ENCODE data around the gene SLC51B.
A peak's percentile ranks its signal among the peaks of the same experiment; 100 is the strongest.
"Not testable (repeated sequence)": the region's sequence is repeated elsewhere in the genome, so short reads cannot be mapped to it uniquely, and the experiment has no call there.

Gene SLC51B

DNA sequence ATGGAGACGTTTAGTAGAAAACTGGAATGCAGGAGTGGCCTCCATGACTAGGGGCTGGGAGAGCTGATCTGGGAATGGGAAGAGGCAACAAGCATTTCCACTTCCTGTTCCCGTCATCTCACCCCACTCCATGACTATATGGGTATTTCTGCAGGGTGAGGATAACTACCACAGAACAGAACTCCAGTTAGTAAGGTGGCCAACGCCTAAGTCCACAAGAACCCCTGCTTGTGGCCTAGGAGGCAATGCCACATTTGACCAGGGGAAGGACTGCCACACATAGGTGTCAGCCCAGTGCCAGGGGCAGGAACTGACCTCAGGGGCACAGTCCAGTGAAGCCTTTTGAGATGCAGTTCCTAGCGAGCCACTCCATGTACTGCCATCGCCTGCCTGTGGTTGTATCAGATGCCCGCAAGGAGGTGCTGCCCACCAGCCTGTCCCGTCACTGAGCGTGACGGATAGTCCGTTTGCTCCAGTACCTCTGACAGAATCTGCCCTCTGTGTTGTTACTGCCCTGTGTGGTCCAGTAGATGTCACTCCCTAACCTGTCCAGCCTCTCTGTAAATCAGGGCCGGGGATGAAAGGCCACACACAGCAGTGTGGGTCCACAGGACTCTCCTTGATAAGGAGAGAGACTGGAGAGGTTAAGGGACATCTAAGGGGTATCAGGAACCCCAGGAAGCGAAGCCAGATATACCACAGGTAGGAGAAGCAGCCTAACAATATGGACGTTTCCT lies 12.2 kb upstream of the SLC51B start:
- peak; percentile 71 to 72 for DNase-seq

DNA sequence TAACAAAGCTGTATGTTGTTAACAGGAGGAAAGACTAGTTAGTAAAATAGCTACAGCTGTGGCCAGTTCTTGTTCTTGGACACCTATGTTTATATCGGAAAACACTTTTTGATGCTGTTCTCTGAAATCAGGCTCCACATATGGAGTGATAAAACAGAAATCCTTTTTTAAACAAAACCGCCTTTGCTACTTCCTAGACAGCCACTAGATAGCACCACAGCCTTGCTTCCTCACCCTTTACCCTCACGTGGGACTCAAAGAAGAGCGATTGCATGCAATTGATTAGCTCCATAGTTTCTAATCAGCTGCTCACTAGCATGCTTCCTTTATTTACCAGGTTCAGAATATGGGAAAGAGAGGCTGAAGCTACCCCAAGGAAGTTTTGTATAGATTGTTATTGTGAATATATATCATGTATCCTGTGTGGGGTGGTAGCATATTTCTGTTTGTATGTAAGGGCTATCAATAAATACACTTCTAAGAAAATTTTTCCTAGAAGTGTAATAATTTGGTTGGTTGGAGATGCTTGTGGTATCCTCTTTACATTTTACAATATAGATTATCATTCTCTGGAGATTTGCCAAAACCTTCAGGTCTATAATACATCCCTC lies 11.4 kb upstream of the SLC51B start:
- no peak for TF ChIP-seq POLR2A (IDR thresholded peaks at IDR 0.05; ENCODE audit: low read length)
- no peak for TF ChIP-seq GATA1 (IDR thresholded peaks at IDR 0.05; ENCODE audit: low read depth, low read length)
- DNase-seq: peak; percentile 45 to 49

More for the DNA sequence above, 12.2 kb upstream of the SLC51B start:
- TF ChIP-seq POLR2A (IDR thresholded peaks at IDR 0.05; ENCODE audit: low read length) (no peak), GATA1 (IDR thresholded peaks at IDR 0.05; ENCODE audit: low read depth, low read length) (no peak)

DNA sequence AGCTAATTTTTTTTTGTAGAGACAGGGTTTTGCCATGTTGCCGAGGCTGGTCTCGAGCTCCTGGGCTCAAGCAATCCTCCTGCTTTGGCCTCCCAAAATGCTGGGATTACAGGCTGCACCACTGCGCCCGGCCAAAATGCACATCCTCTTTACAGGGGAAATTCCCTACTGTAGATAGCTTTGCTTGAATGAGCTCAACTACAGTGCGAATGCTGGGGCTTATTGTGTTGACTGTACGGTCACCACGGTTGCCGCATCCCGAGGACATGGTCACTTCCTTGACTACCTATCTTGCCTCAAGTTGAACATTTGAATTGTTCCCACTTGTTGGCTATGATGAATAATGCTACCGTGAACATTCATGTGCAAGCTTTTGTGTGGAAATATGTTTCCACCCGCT lies 10.5 kb upstream of the SLC51B start:
- DNase-seq: no peak
- TF ChIP-seq GATA1 (IDR thresholded peaks at IDR 0.05; ENCODE audit: low read depth, low read length) (no peak), POLR2A (IDR thresholded peaks at IDR 0.05; ENCODE audit: low read length) (no peak)

DNA sequence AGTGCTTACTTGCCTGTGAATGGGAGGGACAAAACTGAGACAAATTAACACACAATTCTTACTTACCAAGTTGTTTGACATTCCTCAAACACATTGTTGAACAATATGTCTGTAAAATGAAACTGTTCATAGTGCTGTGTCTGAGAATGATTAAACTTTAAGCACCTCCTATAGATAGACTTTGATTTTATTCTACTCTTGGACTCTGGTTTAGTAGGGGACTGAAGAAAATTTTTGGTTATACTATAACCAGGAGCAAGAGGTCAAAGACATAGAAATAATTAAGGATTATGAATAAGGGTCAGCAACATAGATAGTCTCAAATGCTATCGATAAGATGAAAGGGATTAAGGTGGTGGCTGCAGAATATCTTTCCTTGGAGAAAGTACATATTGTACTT lies 7.9 kb upstream of the SLC51B start:
- TF ChIP-seq GATA1 (IDR thresholded peaks at IDR 0.05; ENCODE audit: low read depth, low read length) (no peak), POLR2A (IDR thresholded peaks at IDR 0.05; ENCODE audit: low read length) (no peak)
- DNase-seq: no peak

DNA sequence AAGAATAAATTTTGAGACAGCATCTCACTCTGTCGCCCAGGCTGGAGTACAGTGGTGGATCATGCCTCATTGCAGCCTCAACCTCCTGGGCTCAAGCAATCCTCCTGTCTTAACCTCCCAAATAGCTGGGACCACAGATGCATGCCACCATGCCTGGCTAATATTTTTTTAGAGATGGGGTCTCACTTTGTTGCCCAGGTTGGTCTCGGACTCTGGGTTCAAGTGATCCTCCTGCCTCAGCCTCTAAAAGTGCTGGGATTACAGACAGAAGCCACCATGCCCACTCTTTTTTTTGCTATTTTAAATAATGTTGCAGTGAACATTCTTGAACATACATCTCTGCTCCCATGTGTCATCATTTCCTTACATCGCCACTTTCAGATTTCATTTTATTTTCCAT lies 6.8 kb upstream of the SLC51B start:
- no peak for DNase-seq

DNA sequence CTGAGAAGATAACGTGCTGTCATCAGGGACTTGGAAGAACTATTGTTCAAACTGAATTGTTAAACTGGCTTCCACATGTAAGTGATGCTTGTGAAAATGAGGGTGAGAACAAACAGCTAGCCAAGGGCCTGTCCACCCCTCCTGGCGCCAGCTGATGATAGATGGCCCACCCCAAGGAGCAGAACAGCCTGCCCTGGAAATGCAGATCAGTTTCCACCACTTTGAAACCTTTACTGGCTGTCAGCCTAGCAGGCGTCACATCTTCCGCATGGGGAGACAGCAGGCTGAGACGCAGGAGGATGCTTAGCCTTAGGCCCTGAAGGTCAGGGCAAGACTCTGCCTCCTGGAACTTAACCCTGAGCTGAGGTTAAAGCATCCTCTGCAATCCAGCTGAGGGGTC lies 6.4 kb upstream of the SLC51B start:
- DNase-seq: no peak
- TF ChIP-seq GATA1 (IDR thresholded peaks at IDR 0.05; ENCODE audit: low read depth, low read length) (no peak), POLR2A (IDR thresholded peaks at IDR 0.05; ENCODE audit: low read length) (no peak)

More for the DNA sequence above, 6.8 kb upstream of the SLC51B start:
- no peak for TF ChIP-seq GATA1 (IDR thresholded peaks at IDR 0.05; ENCODE audit: low read depth, low read length)
- no peak for TF ChIP-seq POLR2A (IDR thresholded peaks at IDR 0.05; ENCODE audit: low read length)

DNA sequence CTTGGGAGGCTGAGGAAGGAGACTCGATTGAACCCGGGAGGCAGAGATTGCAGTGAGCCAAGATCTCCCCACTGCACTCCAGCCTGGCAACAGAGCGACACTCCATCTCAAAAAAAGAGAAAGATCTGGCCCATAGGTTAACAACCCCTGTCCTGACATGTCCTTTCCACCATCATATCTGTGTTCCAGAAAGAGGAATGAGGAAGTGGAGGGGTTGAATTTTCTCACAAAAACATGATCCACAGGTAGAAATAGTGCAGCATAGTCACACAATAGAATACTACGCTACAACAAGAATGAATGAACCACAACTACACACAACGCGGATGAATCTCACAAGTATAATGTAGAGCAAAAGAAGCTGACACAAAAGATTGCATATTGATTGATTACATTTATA lies 4.7 kb upstream of the SLC51B start:
- TF ChIP-seq GATA1 (IDR thresholded peaks at IDR 0.05; ENCODE audit: low read depth, low read length) (no peak), POLR2A (IDR thresholded peaks at IDR 0.05; ENCODE audit: low read length) (no peak)
- DNase-seq: no peak

DNA sequence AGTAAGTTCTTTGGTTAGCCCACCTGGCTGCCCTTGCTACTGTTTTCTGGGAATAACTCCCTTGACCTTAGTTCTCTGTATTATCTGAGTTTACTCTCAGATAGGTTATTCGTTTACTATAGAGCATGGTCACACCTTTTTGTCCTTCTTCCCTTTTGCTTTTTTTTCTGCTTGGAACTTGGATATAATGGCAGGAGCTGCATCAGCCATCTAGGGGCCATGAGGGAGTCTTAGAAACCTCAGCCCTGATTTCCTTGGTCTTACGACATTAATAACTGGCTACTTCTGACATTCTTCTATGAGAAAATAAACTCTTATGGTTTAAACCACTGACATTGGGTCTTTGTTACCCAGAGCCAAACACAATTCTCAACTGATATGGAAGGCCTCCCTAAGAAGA lies 3.4 kb upstream of the SLC51B start:
- TF ChIP-seq POLR2A (IDR thresholded peaks at IDR 0.05; ENCODE audit: low read length): no peak
- TF ChIP-seq GATA1 (IDR thresholded peaks at IDR 0.05; ENCODE audit: low read depth, low read length): no peak

DNA sequence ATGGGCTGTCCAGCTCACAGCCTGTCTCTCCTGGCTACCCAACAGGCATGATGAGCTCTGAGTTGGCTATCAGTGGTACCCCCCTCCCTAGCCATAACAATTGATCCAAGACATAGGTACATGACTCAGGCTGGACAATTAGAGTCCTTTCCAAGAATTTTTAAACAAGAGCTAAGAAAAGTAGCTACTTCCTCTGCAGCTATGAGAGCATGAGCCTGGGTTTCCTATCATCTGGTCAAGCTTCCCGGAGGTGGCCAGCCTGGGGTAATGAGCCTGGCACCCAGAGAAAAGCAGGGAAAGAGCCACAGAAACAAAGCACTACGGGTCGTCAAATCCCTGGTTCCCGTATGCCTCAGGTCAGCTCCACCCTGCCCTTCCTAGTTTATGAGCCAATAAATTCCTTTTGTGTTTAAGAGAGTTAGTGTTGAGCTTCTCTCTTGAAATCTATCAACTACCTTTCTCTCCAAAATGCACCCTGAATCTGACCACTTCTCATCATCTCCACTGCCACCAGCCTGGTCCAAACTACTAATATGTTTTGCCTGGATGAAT lies 2.3 kb upstream of the SLC51B start:
- no peak for TF ChIP-seq GATA1 (IDR thresholded peaks at IDR 0.05; ENCODE audit: low read depth, low read length)
- TF ChIP-seq POLR2A (IDR thresholded peaks at IDR 0.05; ENCODE audit: low read length): no peak
- no peak for DNase-seq

More for the DNA sequence above, 3.4 kb upstream of the SLC51B start:
- no peak for DNase-seq

DNA sequence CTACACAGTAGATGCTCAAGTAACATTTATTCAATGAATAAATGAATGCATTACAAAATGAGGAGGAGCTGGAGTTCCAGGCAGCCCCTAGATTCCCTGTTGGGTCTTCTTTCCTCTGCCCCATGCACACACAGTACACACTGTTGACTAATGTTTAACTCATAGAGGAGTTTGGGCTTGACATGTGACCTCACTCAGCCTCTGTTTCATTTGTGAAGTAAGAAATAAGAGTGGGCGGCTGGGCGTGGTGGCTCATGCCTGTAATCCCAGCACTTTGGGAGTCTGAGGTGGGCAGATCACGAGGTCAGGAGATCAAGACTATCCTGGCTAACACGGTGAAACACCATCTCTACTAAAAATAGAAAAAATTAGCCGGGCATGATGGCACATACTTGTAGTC lies 969 bp upstream of the SLC51B start:
- not testable (repeated sequence) for DNase-seq

DNA sequence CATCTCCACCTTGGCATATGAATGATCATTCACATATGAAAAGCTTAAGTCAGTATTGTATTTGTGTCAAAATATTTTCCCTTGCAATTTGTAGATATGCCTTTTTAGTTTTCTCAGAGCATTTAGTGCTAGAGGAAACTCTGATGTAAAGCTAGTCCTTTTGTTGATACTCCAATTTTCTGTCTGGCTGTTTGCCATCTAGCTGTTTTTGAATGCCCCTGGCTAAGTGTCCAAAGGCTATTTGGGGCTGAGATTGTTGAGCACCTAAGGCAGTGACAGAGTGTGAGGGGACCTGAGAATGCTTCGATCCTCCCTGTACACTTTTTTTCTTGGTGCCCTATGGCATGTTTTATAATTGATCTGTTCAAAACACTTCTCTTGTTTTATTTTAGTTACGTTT lies 3.1 kb downstream of the SLC51B start:
- no peak for DNase-seq
- TF ChIP-seq POLR2A (IDR thresholded peaks at IDR 0.05; ENCODE audit: low read length) (no peak), GATA1 (IDR thresholded peaks at IDR 0.05; ENCODE audit: low read depth, low read length) (no peak)

DNA sequence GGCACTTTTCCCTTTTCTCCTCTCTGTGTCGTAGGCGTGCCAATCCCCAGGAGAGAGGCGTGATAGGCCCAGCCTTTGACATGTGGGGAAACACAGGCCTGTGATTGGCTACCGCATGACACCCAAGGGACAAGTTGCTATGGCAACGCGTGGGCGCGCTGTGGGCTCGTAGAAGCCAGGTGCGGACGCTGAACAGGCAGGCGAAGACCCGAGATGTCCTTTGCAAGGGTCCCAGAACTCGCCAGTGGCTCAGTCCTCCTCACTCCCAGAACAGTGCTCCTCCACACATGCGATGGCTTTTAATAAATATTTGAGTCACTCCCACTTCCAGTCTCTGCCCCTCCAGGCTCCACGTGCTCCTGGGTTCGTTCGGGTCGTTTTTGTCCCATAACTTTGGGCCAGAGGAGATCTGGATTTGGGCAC lies 4.2 kb downstream of the SLC51B start:
- TF ChIP-seq POLR2A (IDR thresholded peaks at IDR 0.05; ENCODE audit: low read length): no peak
- TF ChIP-seq GATA1 (IDR thresholded peaks at IDR 0.05; ENCODE audit: low read depth, low read length): no peak
- DNase-seq: peak; percentile 83 to 84

DNA sequence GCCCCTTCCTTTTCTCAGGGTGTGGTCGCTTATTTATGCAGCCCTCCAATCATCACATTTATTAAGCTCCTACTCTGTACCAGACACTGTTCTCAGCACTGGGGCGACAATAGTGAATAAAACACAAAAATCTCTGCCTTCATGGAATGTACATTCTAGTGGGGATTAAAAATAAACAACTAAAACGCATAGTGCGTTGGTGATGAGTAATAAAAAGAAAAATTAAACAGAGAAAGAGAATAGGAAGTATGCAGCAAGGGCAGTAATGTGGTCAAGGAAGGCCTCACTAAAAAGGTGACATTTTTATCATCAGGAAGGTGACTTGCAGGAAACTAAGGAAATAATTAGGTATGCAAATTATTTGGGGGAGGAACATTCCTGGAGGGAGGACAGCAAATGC lies 5.1 kb downstream of the SLC51B start:
- TF ChIP-seq GATA1 (IDR thresholded peaks at IDR 0.05; ENCODE audit: low read depth, low read length) (no peak), POLR2A (IDR thresholded peaks at IDR 0.05; ENCODE audit: low read length) (no peak)
- no peak for DNase-seq

DNA sequence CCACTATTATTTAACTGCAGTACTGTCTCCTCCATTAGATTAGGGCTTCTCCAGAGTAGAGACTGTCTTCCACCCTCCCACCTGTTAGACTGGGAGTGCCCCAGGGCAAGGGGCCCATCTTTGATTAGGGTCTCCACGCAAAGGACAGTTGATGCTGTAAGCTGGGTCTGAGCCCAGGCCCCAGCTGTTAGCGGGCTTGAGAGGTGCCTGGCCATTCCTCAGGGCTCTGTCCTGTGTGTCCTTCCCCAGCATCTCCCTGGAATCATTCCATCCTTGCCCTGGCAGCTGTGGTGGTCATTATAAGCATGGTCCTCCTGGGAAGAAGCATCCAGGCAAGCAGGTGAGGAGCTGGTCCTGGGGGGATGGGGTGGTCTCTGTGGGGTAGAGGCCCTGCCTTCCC lies 6.1 kb downstream of the SLC51B start:
- no peak for DNase-seq
- TF ChIP-seq POLR2A (IDR thresholded peaks at IDR 0.05; ENCODE audit: low read length) (no peak), GATA1 (IDR thresholded peaks at IDR 0.05; ENCODE audit: low read depth, low read length) (no peak)

DNA sequence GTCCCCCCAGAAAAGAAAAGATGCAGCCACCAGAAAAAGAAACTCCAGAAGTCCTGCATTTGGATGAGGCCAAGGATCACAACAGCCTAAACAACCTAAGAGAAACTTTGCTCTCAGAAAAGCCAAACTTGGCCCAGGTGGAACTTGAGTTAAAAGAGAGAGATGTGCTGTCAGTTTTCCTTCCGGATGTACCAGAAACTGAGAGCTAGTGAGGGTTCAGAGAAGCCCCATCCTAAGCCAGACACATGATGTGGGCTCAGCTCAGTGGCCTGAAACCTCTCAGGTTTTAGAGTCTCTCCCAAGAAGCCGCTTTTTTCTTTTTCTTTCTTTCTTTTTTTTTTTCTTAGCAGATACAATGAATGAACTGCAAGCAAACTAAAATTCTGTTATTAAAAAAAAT lies 7.8 kb downstream of the SLC51B start:
- DNase-seq: no peak
- TF ChIP-seq POLR2A (IDR thresholded peaks at IDR 0.05; ENCODE audit: low read length) (no peak), GATA1 (IDR thresholded peaks at IDR 0.05; ENCODE audit: low read depth, low read length) (no peak)

Data from erythroblast (primary cell).